Measurements from ENCODE around the gene ITSN2. TPM values are rescaled to one million over a fixed set of nuclear protein-coding genes. Genes with fewer than 3 reads are reported as not detected.

The ITSN2 gene
- total RNA-seq, 3 donors from 2014 or later = 48.4 to 82.8 (median 54.0) TPM

GRCh38 chr2:24239553-24239952, 120.8 kb downstream of the ITSN2 start:
- no peak for DNase-seq
- intact Hi-C loops (cut with DNase I, micrococcal nuclease) = no loop called here
- H3K9me3 ChIP-seq = no peaks in the 10 kb centered on the region
- no peaks in the 10 kb centered on the region for H3K4me1 ChIP-seq (ENCODE audit: low read depth)
- no peak for ATAC-seq
- no peaks in the 10 kb centered on the region for H3K36me3 ChIP-seq (ENCODE audit: low read depth)
- H3K4me3 ChIP-seq = no peak overlapping the region
- no peak for TF ChIP-seq CTCF (IDR thresholded peaks at IDR 0.05)

- DNase-seq (no peak), ATAC-seq (no peak)
- intact Hi-C loops (cut with DNase I, micrococcal nuclease) = no loop called here
- H3K4me3 ChIP-seq = no peak overlapping the region
- no peaks in the 10 kb centered on the region for H3K36me3 ChIP-seq (ENCODE audit: low read depth)
- no peaks in the 10 kb centered on the region for H3K9me3 ChIP-seq
- no peaks in the 10 kb centered on the region for H3K4me1 ChIP-seq (ENCODE audit: low read depth)
- no peak for TF ChIP-seq CTCF (IDR thresholded peaks at IDR 0.05)
Observed at GRCh38 chr2:24238158-24238557, 122.2 kb downstream of the ITSN2 start.

- ATAC-seq = no peak
Observed at GRCh38 chr2:24237313-24237712, 123.0 kb downstream of the ITSN2 start.

GRCh38 chr2:24233321-24233720, 127.0 kb downstream of the ITSN2 start:
- H3K36me3 ChIP-seq (ENCODE audit: low read depth) = no peaks in the 10 kb centered on the region

More at GRCh38 chr2:24237313-24237712, 123.0 kb downstream of the ITSN2 start:
- intact Hi-C loops (cut with DNase I, micrococcal nuclease) = no loop called here
- no peaks in the 10 kb centered on the region for H3K9me3 ChIP-seq
- TF ChIP-seq CTCF (IDR thresholded peaks at IDR 0.05) = no peak
- no peaks in the 10 kb centered on the region for H3K36me3 ChIP-seq (ENCODE audit: low read depth)
- H3K4me1 ChIP-seq (ENCODE audit: low read depth) = no peaks in the 10 kb centered on the region
- no peak overlapping the region for H3K4me3 ChIP-seq
- no peak for DNase-seq

GRCh38 chr2:24231461-24231881, 128.9 kb downstream of the ITSN2 start:
- DNase-seq (no peak), ATAC-seq (no peak)
- TF ChIP-seq CTCF (IDR thresholded peaks at IDR 0.05) = no peak
- no peaks in the 10 kb centered on the region for H3K9me3 ChIP-seq
- no peaks in the 10 kb centered on the region for H3K4me1 ChIP-seq (ENCODE audit: low read depth)
- intact Hi-C loops (cut with DNase I, micrococcal nuclease) = no loop called here
- H3K4me3 ChIP-seq = no peak overlapping the region
- no peaks in the 10 kb centered on the region for H3K36me3 ChIP-seq (ENCODE audit: low read depth)

More at GRCh38 chr2:24233321-24233720, 127.0 kb downstream of the ITSN2 start:
- Histone ChIP-seq H3K9me3 (no peaks in the 10 kb centered on the region), H3K4me1 (ENCODE audit: low read depth) (no peaks in the 10 kb centered on the region), H3K4me3 (no peak overlapping the region)
- intact Hi-C loops (cut with DNase I, micrococcal nuclease) = no loop called here
- DNase-seq = no peak
- TF ChIP-seq CTCF (IDR thresholded peaks at IDR 0.05) = no peak
- ATAC-seq = no peak

- DNase-seq (no peak), ATAC-seq (no peak)
- Histone ChIP-seq H3K36me3 (ENCODE audit: low read depth) (no peaks in the 10 kb centered on the region), H3K4me3 (no peak overlapping the region), H3K9me3 (no peaks in the 10 kb centered on the region), H3K4me1 (ENCODE audit: low read depth) (no peaks in the 10 kb centered on the region)
- intact Hi-C loops (cut with DNase I, micrococcal nuclease) = no loop called here
- TF ChIP-seq CTCF (IDR thresholded peaks at IDR 0.05) = no peak
Observed at GRCh38 chr2:24228470-24228869, 131.9 kb downstream of the ITSN2 start.

All from mucosa of descending colon (tissue), 3 donors.